GM19372 (cell line): Measurements from ENCODE around the gene LSAMP.
"Not testable (repeated sequence)": the region's sequence is repeated elsewhere in the genome, so short reads cannot be mapped to it uniquely, and the experiment has no call there.

ENCODE experiments used
- ATAC-seq: cut with Tn5 transposase; IDR thresholded peaks from one replicate; pipeline ENCODE4 v1.9.1; 2021; ENCODE audit warnings: mild to moderate bottlenecking, low read depth, moderate library complexity; ENCODE audit not compliant: unreplicated experiment

The LSAMP gene

DNA sequence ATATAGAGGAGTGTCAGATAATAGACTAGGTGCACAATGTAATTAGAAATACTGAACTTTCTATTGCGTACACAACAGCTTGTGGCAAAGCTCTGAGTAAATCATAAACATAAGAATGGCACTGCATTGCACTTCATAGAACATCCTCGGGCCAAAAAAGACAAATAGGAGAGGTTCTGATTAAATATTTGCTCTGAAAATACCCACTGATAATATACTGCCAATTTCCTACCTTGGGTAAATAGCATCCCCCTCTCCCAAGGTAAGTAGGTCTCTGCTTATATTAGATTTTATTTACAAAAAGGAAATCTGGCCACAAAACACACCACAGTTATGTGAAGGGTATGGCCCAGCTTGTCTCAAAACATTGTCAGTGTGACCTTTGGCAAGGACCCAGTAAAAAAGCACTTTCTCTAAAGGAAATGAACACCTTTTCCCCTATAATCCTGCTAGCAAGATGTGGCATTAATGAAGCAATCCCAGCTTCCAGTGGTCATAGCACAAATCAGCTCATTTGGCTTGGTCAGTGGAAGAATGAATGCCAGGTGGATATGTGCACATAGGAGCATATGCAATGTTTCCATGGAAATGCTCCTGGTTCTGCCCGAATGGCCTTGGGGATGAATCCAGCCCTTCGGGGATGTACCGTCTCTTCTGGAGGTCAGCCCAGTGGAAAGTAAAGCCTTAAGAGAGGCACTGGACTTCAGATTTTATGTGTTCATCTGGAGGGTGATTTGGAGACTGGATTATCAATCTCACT is 315.9 kb downstream of the LSAMP start:
- ATAC-seq, result no peak

DNA sequence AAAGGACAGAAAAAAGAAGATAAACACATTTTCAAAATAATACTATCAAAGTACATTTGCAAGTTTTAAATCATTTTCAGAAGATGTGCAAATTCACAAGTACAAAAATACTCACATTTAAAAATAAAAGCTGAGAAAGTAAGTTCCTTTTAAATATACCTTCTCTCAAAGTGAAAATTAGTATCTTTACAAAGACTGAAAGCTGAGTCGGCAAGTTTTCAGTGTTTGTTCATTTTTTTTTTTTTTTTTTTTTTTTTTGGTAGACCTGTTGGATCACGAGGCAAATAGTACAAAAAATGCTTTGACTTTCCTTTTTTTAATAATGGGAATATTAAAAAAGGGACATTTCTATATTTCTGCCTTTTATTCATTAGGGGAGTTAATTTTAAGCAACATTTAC is 317.8 kb downstream of the LSAMP start:
- no peak for ATAC-seq

DNA sequence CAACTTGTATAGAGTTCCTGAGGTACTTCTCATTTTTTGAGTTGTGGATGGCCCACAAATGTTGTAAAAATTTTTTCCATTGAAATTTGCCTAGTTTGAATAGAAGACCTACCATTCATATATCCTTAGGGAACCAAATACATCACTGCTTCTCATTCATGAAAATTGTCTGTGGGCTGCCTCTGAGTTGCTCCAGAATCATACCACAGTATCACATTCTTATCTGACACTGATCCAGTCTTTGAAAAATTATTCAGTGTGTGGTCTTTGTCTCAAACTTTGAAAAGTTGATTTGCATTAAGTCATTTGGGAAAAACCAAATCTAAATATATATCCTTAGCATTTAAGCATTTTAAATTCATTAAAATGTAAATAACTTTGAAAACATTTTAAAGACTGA is 321.1 kb downstream of the LSAMP start:
- no peak for ATAC-seq

DNA sequence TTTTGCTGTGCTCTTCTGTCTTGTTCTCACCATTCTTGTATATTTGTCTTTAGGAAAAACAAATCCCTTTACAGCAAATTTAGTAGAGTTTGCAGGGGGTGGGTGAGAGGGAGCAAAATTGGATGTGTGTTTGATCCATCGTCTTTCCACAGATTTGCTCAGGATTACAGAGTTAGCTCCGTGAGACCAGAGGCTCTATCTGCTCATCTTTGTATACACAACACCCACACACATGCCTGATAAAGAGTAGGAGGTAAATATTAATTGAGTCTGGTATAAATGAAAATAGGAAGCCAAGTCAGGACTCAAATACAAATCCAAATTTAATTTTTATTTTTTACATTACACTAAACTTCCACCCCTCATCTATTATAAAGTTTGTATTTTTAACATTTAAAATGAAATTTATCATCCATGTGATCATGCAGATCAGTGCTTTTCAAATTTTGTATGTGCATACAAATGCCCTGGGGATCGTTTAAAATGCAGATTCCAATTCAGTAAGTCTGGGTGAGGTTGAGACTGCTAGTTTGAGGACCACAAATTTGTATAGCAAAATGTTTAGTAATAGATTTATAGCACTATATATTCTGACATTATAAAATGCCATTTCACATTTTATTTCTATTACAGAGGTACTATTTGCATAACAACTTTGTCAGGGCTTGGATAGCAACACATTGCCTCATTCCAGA is 326.7 kb downstream of the LSAMP start:
- ATAC-seq, result no peak

DNA sequence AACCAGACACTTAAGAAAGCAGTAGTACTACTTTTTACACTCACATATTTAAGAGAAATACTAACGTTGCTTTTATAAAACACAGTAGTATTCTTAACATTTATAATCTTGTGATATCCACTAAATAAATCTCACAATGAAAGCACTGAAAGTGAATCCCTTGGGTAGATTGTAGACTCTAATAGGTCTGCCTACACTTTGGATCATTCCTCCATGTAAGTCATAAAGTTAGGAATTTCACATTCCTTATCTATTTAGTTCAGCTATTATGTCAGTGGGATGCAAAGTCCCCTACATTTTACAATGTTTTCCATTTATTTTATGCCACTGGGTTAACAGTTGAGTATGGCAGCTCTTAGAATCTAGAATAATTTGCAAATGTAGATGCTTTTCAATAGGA is 330.7 kb downstream of the LSAMP start:
- no peak for ATAC-seq

- ATAC-seq, result no peak
These were observed 332.6 kb downstream of the LSAMP start for GRCh38 chr3:116112696-116113095.

DNA sequence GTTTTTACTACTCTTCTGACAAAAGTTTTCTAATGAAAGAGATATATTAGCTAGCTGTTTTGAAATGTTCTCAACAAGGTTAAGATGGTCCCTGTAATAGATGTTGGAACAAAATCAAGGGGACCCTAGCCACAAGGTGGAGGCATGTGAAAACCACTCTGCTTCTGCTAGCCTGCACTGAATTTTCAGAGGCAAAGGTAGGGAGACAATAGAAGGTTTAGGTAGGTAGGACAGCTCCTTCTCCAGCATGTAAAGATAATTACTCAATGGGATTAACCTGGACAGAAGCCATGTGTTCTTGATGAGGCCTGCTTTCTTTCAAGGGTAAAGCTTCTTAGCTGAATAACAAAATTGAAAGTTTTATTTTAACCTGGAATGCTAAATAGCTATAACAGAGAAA is 333.5 kb downstream of the LSAMP start:
- no peak for ATAC-seq

- ATAC-seq, result no peak
These were observed 341.3 kb downstream of the LSAMP start for GRCh38 chr3:116103868-116104530.

DNA sequence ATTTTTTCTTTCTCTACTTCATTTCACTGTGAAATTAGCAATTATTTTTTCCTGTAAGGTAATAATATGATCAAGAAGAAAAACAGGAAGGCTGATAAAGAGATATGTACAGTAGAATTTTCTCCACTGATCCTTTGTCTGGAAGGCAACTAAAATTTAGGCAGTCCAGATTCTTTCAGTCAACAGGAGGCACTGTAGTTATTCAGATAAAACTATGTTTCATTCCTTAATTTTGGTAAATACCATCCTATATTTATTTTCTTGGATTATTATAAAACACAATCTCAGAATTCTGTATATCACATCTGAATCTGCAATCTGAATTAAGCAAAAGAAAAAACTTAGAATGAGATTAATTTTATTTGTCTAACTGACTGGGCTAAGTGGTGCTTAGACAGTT is 343.2 kb downstream of the LSAMP start:
- no peak for ATAC-seq

DNA sequence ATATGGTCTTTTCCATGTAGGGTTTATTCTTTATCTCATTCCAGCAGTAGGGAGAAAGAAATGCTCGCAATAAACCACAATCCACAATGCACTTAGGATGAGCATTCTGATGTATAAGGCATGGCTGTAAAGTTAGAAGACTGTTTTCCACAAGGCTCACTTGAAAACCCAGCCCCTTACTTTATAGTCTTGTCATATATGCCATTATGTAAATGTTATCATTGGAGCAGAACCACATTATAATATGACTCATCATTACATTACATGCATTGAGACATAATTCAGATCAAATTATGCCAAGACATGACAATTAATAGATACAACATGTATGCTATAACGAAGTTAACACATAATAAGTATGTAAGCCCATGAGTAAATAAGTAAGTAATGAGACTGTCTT is 348.1 kb downstream of the LSAMP start:
- no peak for ATAC-seq

GRCh38 chr3:116096631-116097030 is 348.7 kb downstream of the LSAMP start:
- ATAC-seq, result no peak

- no peak for ATAC-seq
These were observed 351.9 kb downstream of the LSAMP start for GRCh38 chr3:116093374-116093773.

DNA sequence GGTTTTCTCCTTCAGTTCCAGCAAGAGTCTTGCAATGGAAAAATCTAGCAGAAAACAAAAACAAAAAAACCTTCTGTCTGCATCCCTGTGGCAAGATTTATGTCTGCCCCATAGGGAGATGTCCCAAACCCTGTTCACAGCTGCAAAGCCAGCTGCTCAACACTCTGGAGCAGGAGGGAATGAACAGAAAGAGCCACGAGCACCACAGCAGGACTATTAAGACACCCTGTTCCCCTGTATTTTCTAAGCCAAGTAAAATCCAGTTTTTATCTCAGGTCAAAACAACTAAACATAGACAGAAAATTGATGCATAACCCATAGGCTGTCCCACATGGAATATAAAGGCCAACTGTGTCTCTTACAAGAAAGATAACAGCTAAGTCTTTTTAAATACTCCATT is 357.9 kb downstream of the LSAMP start:
- no peak for ATAC-seq

DNA sequence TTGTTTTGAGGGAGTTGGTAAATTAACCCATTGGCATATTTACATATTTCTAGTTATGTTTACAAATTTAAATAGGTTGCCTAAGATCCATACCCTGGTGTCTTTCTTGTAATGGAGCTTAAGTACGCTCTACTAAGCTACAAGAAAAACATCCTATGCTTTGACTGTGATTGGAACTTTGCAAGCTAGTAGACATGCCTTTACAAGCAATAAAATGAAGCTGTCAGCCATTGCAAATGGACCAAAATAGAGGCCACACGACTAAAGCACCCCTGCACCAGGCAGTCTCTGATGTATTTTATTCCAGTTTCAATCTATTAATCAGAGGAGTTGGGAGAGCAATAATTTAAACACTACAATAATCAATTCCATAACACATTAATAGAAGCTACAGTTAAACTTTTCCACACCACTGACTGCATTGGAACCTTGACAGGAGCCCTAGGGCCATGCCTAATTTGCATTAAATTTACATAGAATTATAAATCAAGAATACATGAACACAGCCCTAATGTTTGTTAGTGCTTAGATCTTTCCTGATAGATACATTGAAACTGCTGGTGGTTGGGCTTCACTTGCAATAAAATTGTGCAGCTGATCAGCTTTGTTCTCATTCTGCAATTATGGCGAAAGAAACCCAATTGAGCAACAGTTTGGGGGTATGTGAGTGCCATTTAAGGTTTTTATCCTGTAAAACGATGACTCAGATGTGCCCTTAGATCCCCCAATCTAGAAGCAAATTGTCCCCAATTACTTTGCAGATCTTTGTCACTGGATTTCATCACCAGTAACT is 360.1 kb downstream of the LSAMP start:
- ATAC-seq, result no peak

GRCh38 chr3:116083683-116084082 is 361.6 kb downstream of the LSAMP start:
- ATAC-seq, result no peak

DNA sequence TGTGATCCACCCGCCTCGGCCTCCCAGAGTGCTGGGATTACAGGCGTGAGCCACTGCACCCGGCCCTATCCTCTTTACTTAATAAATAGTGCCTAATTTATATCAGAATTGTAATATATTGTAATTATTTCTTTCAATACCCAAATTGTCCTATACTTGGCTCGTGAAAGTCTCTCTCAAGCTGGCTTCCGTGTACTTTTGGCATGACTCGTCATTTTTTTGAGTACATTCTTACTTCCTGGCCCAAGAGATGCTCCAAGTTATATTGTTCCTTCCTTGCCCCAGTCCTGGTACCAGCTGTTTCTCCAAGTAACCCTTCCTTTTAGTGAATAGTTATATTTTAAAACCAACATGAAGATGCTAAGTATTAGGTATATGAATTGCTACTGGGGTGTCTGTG is 366.7 kb downstream of the LSAMP start:
- no peak for ATAC-seq

GRCh38 chr3:116077557-116077956 is 367.7 kb downstream of the LSAMP start:
- ATAC-seq, result no peak

DNA sequence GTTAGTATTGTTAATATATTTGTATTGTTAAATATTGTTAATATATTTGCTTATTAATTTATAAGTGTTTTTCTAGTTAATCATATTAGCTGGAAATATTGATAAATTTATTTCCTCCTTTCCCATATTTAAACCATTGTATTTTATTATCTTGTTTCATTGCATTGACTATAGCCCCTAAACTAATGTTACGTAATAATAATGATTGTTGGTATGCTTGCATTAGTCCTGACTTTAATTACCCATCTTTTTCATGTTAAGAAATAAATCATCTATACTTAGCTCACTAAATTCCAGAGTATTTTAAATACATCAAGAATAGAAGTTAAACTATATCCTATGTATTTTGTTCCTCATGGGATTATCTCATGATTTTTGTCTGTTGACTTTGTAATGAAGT is 368.2 kb downstream of the LSAMP start:
- no peak for ATAC-seq

- ATAC-seq, result not testable (repeated sequence)
These were observed 374.6 kb downstream of the LSAMP start for GRCh38 chr3:116070516-116071278.

GRCh38 chr3:116070061-116070460 is 375.2 kb downstream of the LSAMP start:
- no peak for ATAC-seq
